ENCODE results near the gene INPP5D.
A peak's percentile ranks its signal among the peaks of the same experiment; 100 is the strongest.
"Not testable (repeated sequence)": the region's sequence is repeated elsewhere in the genome, so short reads cannot be mapped to it uniquely, and the experiment has no call there.

INPP5D gene

GRCh38 chr2:233059797-233060500 is at the start of gene INPP5D:
Gene INPP5D (plus strand): TSS chr2:233060342. CDS start chr2:233060479, 137 bp downstream.
- DNase-seq (ENCODE audit: low read depth in 2 of 2), result peak; percentile 62 to 63

- DNase-seq (ENCODE audit: low read depth in 2 of 2), result no peak
These were observed 49.4 kb upstream of the INPP5D start for GRCh38 chr2:233010569-233011267.

- no peak for DNase-seq (ENCODE audit: low read depth in 2 of 2)
These were observed 48.9 kb upstream of the INPP5D start for GRCh38 chr2:233011268-233011650.

GRCh38 chr2:233011702-233012131 is 48.4 kb upstream of the INPP5D start:
- DNase-seq (ENCODE audit: low read depth in 2 of 2), result no peak

GRCh38 chr2:233012301-233012971 is 47.7 kb upstream of the INPP5D start:
- DNase-seq (ENCODE audit: low read depth in 2 of 2), result no peak

GRCh38 chr2:233013027-233013461 is 47.1 kb upstream of the INPP5D start, which contains the start of gene NGEF:
Gene NGEF (minus strand): TSS chr2:233013256. CDS start chr2:232974890, 38,366 bp downstream.
- DNase-seq (ENCODE audit: low read depth in 2 of 2), result no peak

GRCh38 chr2:233013650-233014049 is 46.5 kb upstream of the INPP5D start:
- no peak for DNase-seq (ENCODE audit: low read depth in 2 of 2)

GRCh38 chr2:233015019-233015645 is 45.0 kb upstream of the INPP5D start:
- DNase-seq (ENCODE audit: low read depth in 2 of 2), result no peak

GRCh38 chr2:233017947-233018346 is 42.2 kb upstream of the INPP5D start:
- no peak for DNase-seq (ENCODE audit: low read depth in 2 of 2)

GRCh38 chr2:233019610-233020009 is 40.5 kb upstream of the INPP5D start:
- DNase-seq (ENCODE audit: low read depth in 2 of 2), result not testable (repeated sequence)

- no peak for DNase-seq (ENCODE audit: low read depth in 2 of 2)
These were observed 39.7 kb upstream of the INPP5D start for GRCh38 chr2:233020454-233020853.

- DNase-seq (ENCODE audit: low read depth in 2 of 2), result no peak
These were observed 38.4 kb upstream of the INPP5D start for GRCh38 chr2:233021771-233022170.

GRCh38 chr2:233022561-233022960 is 37.6 kb upstream of the INPP5D start:
- no peak for DNase-seq (ENCODE audit: low read depth in 2 of 2)

GRCh38 chr2:233023007-233023760 is 37.0 kb upstream of the INPP5D start:
- no peak for DNase-seq (ENCODE audit: low read depth in 2 of 2)

GRCh38 chr2:233023761-233024410 is 36.3 kb upstream of the INPP5D start:
- DNase-seq (ENCODE audit: low read depth in 2 of 2), result no peak

- DNase-seq (ENCODE audit: low read depth in 2 of 2), result no peak
These were observed 34.4 kb upstream of the INPP5D start for GRCh38 chr2:233025706-233026105.

- DNase-seq (ENCODE audit: low read depth in 2 of 2), result no peak
These were observed 33.8 kb upstream of the INPP5D start for GRCh38 chr2:233026198-233026813.

GRCh38 chr2:233029321-233029720 is 30.8 kb upstream of the INPP5D start:
- DNase-seq (ENCODE audit: low read depth in 2 of 2), result no peak

GRCh38 chr2:233031556-233032500 is 28.3 kb upstream of the INPP5D start:
- DNase-seq (ENCODE audit: low read depth in 2 of 2), result no peak

Measured in stimulated activated CD8-positive, alpha-beta memory T cell treated with anti-CD3 and anti-CD28 coated beads, Interleukin-7, amount 100 ng/mL, for 4 hours (primary cell).